Thoracic aorta (tissue), 2 donors: ENCODE measurements around the gene FNDC3B. TPM values are rescaled to one million over a fixed set of nuclear protein-coding genes. Genes with fewer than 3 reads are reported as not detected.

Experiments
- ATAC-seq: fragments of 150-250 bp; one replicate; pipeline ENCODE4 v1.8.0; 2017; ENCODE audit warnings: low read depth; ENCODE audit not compliant: insufficient number of reproducible peaks, low FRiP score
- DNase-seq: peaks from one replicate; pipeline ENCODE4 v3.0.0-alpha.2; 2020; ENCODE audit warnings: low spot score
- H3K27ac ChIP-seq, 2 donors: fragments of 200-600 bp; sonication (generic); 1 replicate in 1 of 2; 2 replicates in 1 of 2; pipeline ENCODE4 v1.5.1; 2016; ENCODE audit warnings: mild to moderate bottlenecking in 2 of 2, moderate library complexity in 2 of 2
- H3K27me3 ChIP-seq: fragments of 200-600 bp; sonication (generic); replicated peaks from 2 replicates; pipeline ENCODE4 v1.6.0; 2016; ENCODE audit warnings: mild to moderate bottlenecking; ENCODE audit not compliant: insufficient read depth
- H3K36me3 ChIP-seq: fragments of 200-600 bp; sonication (generic); one replicate; pipeline ENCODE4 v1.5.1; 2016
- H3K4me1 ChIP-seq, 2 donors: fragments of 200-600 bp; sonication (generic); 1 replicate in 1 of 2; 2 replicates in 1 of 2; pipeline versions ENCODE4 v1.5.1 to v1.6.0; 2016; ENCODE audit warnings: low read depth in 2 of 2, mild to moderate bottlenecking in 1 of 2; ENCODE audit not compliant: control insufficient read depth in 1 of 2
- H3K4me3 ChIP-seq: fragments of 200-600 bp; sonication (generic); 2 replicates; pipeline ENCODE4 v1.5.1; 2016; ENCODE audit warnings: mild to moderate bottlenecking
- H3K9me3 ChIP-seq: fragments of 200-600 bp; sonication (generic); 2 replicates; pipeline ENCODE4 v1.5.1; 2016
- total RNA-seq, 2 donors: library from RNA; depleted of rRNA; stranded (reverse); fragments of >200 nt; gene quantifications; one replicate each; pipeline versions ENCODE4 v1.1.0 to v1.2.3, GENCODE V29; 2016
- TF ChIP-seq, protein P1 (sequence below): fragments of 200-600 bp; sonication (generic); IDR thresholded peaks from one replicate; pipeline ENCODE4 v1.5.1; 2019; ENCODE audit warnings: antibody characterized with exemption

The FNDC3B gene
- total RNA-seq, 2 donors from 2014 or later, result 113 to 163 TPM

DNA sequence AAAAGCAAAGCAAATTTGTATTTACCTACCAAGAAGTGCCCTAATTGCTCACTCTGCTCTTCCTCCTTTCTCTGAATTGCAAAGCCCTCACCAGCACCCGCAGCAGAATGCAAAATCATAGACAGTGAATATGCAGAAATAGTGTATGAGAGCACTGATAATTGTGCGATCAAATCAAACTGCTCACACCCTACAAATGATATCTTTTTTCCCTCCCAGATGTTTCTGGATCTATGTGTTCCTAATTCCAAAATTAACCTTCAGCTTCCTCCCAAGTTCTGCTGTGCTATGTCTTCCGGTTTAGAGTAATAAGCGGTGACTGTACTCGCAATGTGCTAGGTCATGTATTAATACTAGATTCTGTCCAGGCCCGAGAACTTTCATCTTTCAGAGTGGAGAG lies 405.4 kb downstream of the FNDC3B start:
- DNase-seq (no peak), ATAC-seq (no peak)
- no peaks in the 10 kb centered on the region for H3K36me3 ChIP-seq
- H3K4me3 ChIP-seq, result no peak overlapping the region
- no peaks in the 10 kb centered on the region for H3K27me3 ChIP-seq
- no peak overlapping the region for H3K27ac ChIP-seq
- no peaks in the 10 kb centered on the region for H3K9me3 ChIP-seq
- peaks cover 0 to 16% of the 10 kb centered on the region in 2 donors for H3K4me1 ChIP-seq
- TF ChIP-seq, protein P1, sequence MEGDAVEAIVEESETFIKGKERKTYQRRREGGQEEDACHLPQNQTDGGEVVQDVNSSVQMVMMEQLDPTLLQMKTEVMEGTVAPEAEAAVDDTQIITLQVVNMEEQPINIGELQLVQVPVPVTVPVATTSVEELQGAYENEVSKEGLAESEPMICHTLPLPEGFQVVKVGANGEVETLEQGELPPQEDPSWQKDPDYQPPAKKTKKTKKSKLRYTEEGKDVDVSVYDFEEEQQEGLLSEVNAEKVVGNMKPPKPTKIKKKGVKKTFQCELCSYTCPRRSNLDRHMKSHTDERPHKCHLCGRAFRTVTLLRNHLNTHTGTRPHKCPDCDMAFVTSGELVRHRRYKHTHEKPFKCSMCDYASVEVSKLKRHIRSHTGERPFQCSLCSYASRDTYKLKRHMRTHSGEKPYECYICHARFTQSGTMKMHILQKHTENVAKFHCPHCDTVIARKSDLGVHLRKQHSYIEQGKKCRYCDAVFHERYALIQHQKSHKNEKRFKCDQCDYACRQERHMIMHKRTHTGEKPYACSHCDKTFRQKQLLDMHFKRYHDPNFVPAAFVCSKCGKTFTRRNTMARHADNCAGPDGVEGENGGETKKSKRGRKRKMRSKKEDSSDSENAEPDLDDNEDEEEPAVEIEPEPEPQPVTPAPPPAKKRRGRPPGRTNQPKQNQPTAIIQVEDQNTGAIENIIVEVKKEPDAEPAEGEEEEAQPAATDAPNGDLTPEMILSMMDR, result no peak

GRCh38 chr3:172446198-172446597 lies 406.8 kb downstream of the FNDC3B start:
- Histone ChIP-seq H3K27ac (no peak overlapping the region), H3K4me3 (no peak overlapping the region), H3K27me3 (no peaks in the 10 kb centered on the region), H3K4me1 (peaks cover 0 to 16% of the 10 kb centered on the region in 2 donors), H3K36me3 (no peaks in the 10 kb centered on the region), H3K9me3 (no peaks in the 10 kb centered on the region)
- DNase-seq (no peak), ATAC-seq (no peak)
- TF ChIP-seq, protein P1, result no peak

- H3K9me3 ChIP-seq, result no peaks in the 10 kb centered on the region
- H3K4me3 ChIP-seq, result peak within 1 kb of the TSS; percentile 17
- no peak for DNase-seq
- no peak within 1 kb of the TSS for H3K27ac ChIP-seq
- H3K36me3 ChIP-seq, result no peaks in the 10 kb centered on the region
- H3K27me3 ChIP-seq, result no peaks in the 10 kb centered on the region
- TF ChIP-seq, protein P1, result no peak
- no peak for ATAC-seq
- peaks cover 0 to 16% of the 10 kb centered on the region in 2 donors for H3K4me1 ChIP-seq
Measured at GRCh38 chr3:172447611-172448579, 408.5 kb downstream of the FNDC3B start, which contains the start of gene GHSR. Gene GHSR (minus strand): TSS chr3:172448456. CDS start chr3:172448413, 43 bp downstream.

GRCh38 chr3:172448661-172449465 lies 409.5 kb downstream of the FNDC3B start:
- Histone ChIP-seq H3K36me3 (no peaks in the 10 kb centered on the region), H3K4me1 (peaks cover 0 to 16% of the 10 kb centered on the region in 2 donors), H3K4me3 (no peak overlapping the region), H3K27me3 (no peaks in the 10 kb centered on the region), H3K27ac (no peak overlapping the region), H3K9me3 (no peaks in the 10 kb centered on the region)
- ATAC-seq (no peak), DNase-seq (no peak)
- TF ChIP-seq, protein P1, result no peak
